Tibial nerve (tissue), 4 donors: ENCODE results near the gene GUCD1. TPM values are rescaled to one million over a fixed set of nuclear protein-coding genes. Genes with fewer than 3 reads are reported as not detected.
A peak's percentile ranks its signal among the peaks of the same experiment; 100 is the strongest.

Source experiments
- DNase-seq, 2 donors: peaks; one replicate each; pipeline ENCODE4 v3.0.0-alpha.2; 2019; ENCODE audit warnings: low spot score in 2 of 2
- H3K27ac ChIP-seq, 4 donors: fragments of 200-600 bp; sonication (generic) in 3 of 4; one replicate each; pipeline ENCODE4 v1.5.1; 2017 to 2019; ENCODE audit warnings: mild to moderate bottlenecking in 1 of 4
- H3K27me3 ChIP-seq, 2 donors: fragments of 200-600 bp; sonication (generic) in 1 of 2; one replicate each; pipeline versions ENCODE4 v1.5.1 to v1.6.0; 2017 to 2019
- H3K36me3 ChIP-seq, 3 donors: fragments of 200-600 bp; sonication (generic); one replicate each; pipeline ENCODE4 v1.5.1; 2018 to 2019
- H3K4me1 ChIP-seq, 4 donors: fragments of 200-600 bp; sonication (generic) in 3 of 4; one replicate each; pipeline ENCODE4 v1.5.1; 2017 to 2019
- H3K4me3 ChIP-seq, 4 donors: fragments of 200-600 bp; sonication (generic) in 3 of 4; one replicate each; pipeline ENCODE4 v1.5.1; 2017 to 2019; ENCODE audit warnings: mild to moderate bottlenecking in 1 of 4, moderate library complexity in 1 of 4
- H3K9me3 ChIP-seq, 4 donors: fragments of 200-600 bp; sonication (generic) in 3 of 4; one replicate each; pipeline ENCODE4 v1.5.1; 2017 to 2019
- CTCF ChIP-seq, 5 experiments: fragments of 200-600 bp in 3 of 5; fragments of 450-650 bp in 2 of 5; sonication (generic) in 3 of 5; IDR thresholded peaks; one replicate each; pipeline ENCODE4 v1.5.1; 2016 to 2019; ENCODE audit warnings: antibody characterized with exemption in 5 of 5, mild to moderate bottlenecking in 3 of 5, moderate library complexity in 2 of 5
- EP300 ChIP-seq, 2 donors: sonication (generic); formaldehyde crosslinking; IDR thresholded peaks; one replicate each; pipeline ENCODE4 v1.6.1; 2017; ENCODE audit warnings: antibody characterized with exemption in 2 of 2, mild to moderate bottlenecking in 1 of 2
- POLR2A ChIP-seq, 2 donors: fragments of 450-650 bp; IDR thresholded peaks; one replicate each; pipeline ENCODE4 v1.6.1; 2017; ENCODE audit warnings: antibody characterized with exemption in 2 of 2, mild to moderate bottlenecking in 2 of 2, moderate library complexity in 2 of 2
- WGBS, 2 donors: methylation state at CpG; one replicate each; pipeline ENCODE4 v1.1.5; 2018; 5-methylcytosine and 5-hydroxymethylcytosine counted together
- total RNA-seq, 4 donors: library from RNA; depleted of rRNA; stranded (reverse); fragments of >200 nt; gene quantifications; one replicate each; pipeline ENCODE4 v1.1.0, GENCODE V29; 2016

GUCD1 gene
- total RNA-seq, 4 donors from 2014 or later, result 74.1 to 87.9 (median 84.6) TPM

- peaks cover 0 to 32% (median 0%) of the 10 kb centered on the region in 3 donors for H3K36me3 ChIP-seq
- DNase-seq, result no peak
- no peaks in the 10 kb centered on the region for H3K9me3 ChIP-seq
- 48 to 54% methylated on average over 17 to 19 of the region's 19 CpGs for WGBS, 2 donors
- peak overlapping the region in 1 of 4 donors; percentile 5 for H3K4me3 ChIP-seq
- H3K27me3 ChIP-seq, result no peaks in the 10 kb centered on the region
- TF ChIP-seq EP300 (IDR thresholded peaks at IDR 0.05) (no peak), CTCF (IDR thresholded peaks at IDR 0.05) (no peak), POLR2A (IDR thresholded peaks at IDR 0.05) (no peak)
- H3K27ac ChIP-seq, result peak overlapping the region; percentile 62 to 97 (median 82)
- peaks cover 0 to 50% (median 18%) of the 10 kb centered on the region in 4 donors for H3K4me1 ChIP-seq
These were observed 28.6 kb upstream of the GUCD1 start for GRCh38 chr22:24583221-24584165.

- TF ChIP-seq POLR2A (IDR thresholded peaks at IDR 0.05) (no peak), EP300 (IDR thresholded peaks at IDR 0.05) (no peak), CTCF (IDR thresholded peaks at IDR 0.05) (no peak)
These were observed 27.3 kb upstream of the GUCD1 start for GRCh38 chr22:24582056-24582814.

GRCh38 chr22:24580276-24580675 lies 25.3 kb upstream of the GUCD1 start:
- Histone ChIP-seq H3K9me3 (no peaks in the 10 kb centered on the region), H3K27me3 (no peaks in the 10 kb centered on the region), H3K36me3 (peaks cover 0 to 29% (median 0%) of the 10 kb centered on the region in 3 donors), H3K4me1 (peaks cover 0 to 39% (median 18%) of the 10 kb centered on the region in 4 donors), H3K27ac (no peak overlapping the region), H3K4me3 (no peak overlapping the region)
- 91 to 92% methylated on average over 2 of the region's 2 CpGs for WGBS, 2 donors
- DNase-seq, result no peak
- TF ChIP-seq EP300 (IDR thresholded peaks at IDR 0.05), result no peak
- no peak for TF ChIP-seq CTCF (IDR thresholded peaks at IDR 0.05)
- no peak for TF ChIP-seq POLR2A (IDR thresholded peaks at IDR 0.05)

More at GRCh38 chr22:24582056-24582814, 27.3 kb upstream of the GUCD1 start:
- 85 to 88% methylated on average over 12 of the region's 12 CpGs for WGBS, 2 donors
- Histone ChIP-seq H3K4me3 (no peak overlapping the region), H3K9me3 (no peaks in the 10 kb centered on the region), H3K36me3 (peaks cover 0 to 31% (median 0%) of the 10 kb centered on the region in 3 donors), H3K4me1 (peaks cover 0 to 45% (median 18%) of the 10 kb centered on the region in 4 donors), H3K27ac (no peak overlapping the region), H3K27me3 (no peaks in the 10 kb centered on the region)
- no peak for DNase-seq

GRCh38 chr22:24579258-24579601 lies 24.3 kb upstream of the GUCD1 start:
- Histone ChIP-seq H3K27ac (peak overlapping the region in 2 of 4 donors; percentile 43 to 64), H3K9me3 (no peaks in the 10 kb centered on the region), H3K27me3 (no peaks in the 10 kb centered on the region), H3K4me1 (peaks cover 0 to 29% (median 11%) of the 10 kb centered on the region in 4 donors), H3K4me3 (no peak overlapping the region), H3K36me3 (peaks cover 0 to 39% (median 0%) of the 10 kb centered on the region in 3 donors)
- no peak for DNase-seq
- WGBS, 2 donors, result 42 to 57% methylated on average over 1 of the region's 1 CpG
- TF ChIP-seq POLR2A (IDR thresholded peaks at IDR 0.05) (no peak), CTCF (IDR thresholded peaks at IDR 0.05) (no peak), EP300 (IDR thresholded peaks at IDR 0.05) (no peak)
